ENCODE results near the gene PCNT.

- no peak for TF ChIP-seq CTCF (IDR thresholded peaks at IDR 0.05)
- TF ChIP-seq POLR2A (IDR thresholded peaks at IDR 0.05), result no peak
- TF ChIP-seq EP300 (IDR thresholded peaks at IDR 0.05), result no peak
Observed at GRCh38 chr21:46397993-46398392, 74.0 kb downstream of the PCNT start.

All from tibial nerve (tissue), 4 donors.